ENCODE measurements around the gene RBBP8. TPM values are rescaled to one million over a fixed set of nuclear protein-coding genes. Genes with fewer than 3 reads are reported as not detected.

Gene RBBP8
- total RNA-seq, 1 donor from 2014 or later = 30.4 TPM

- Histone ChIP-seq H3K4me1 (no peaks in the 10 kb centered on the region), H3K27me3 (no peaks in the 10 kb centered on the region), H3K36me3 (peaks cover 31% of the 10 kb centered on the region), H3K4me3 (no peak overlapping the region), H3K9me3 (no peaks in the 10 kb centered on the region), H3K27ac (no peak overlapping the region)
- ATAC-seq (no peak), DNase-seq (no peak)
- no peak for TF ChIP-seq CTCF (IDR thresholded peaks at IDR 0.05)
- intact Hi-C loops (cut with DNase I) = no loop called here
These were observed 66.5 kb downstream of the RBBP8 start for GRCh38 chr18:22999647-23000046.

- H3K4me1 ChIP-seq = no peaks in the 10 kb centered on the region
- intact Hi-C loops (cut with DNase I) = no loop called here
- H3K4me3 ChIP-seq = no peak overlapping the region
- H3K9me3 ChIP-seq = no peaks in the 10 kb centered on the region
- no peak for TF ChIP-seq CTCF (IDR thresholded peaks at IDR 0.05)
- H3K27me3 ChIP-seq = no peaks in the 10 kb centered on the region
- DNase-seq (no peak), ATAC-seq (no peak)
- H3K36me3 ChIP-seq = peaks cover 25% of the 10 kb centered on the region
- H3K27ac ChIP-seq = no peak overlapping the region
These were observed 70.2 kb downstream of the RBBP8 start for GRCh38 chr18:23003289-23003688.

GRCh38 chr18:23012249-23012648 lies 79.1 kb downstream of the RBBP8 start:
- Histone ChIP-seq H3K27me3 (no peaks in the 10 kb centered on the region), H3K4me1 (no peaks in the 10 kb centered on the region), H3K9me3 (no peaks in the 10 kb centered on the region), H3K36me3 (peaks cover 9% of the 10 kb centered on the region), H3K27ac (no peak overlapping the region), H3K4me3 (no peak overlapping the region)
- no peak for DNase-seq
- no peak for ATAC-seq
- TF ChIP-seq CTCF (IDR thresholded peaks at IDR 0.05) = no peak
- intact Hi-C loops (cut with DNase I) = no loop called here

- H3K4me1 ChIP-seq = peaks cover 6% of the 10 kb centered on the region
- ATAC-seq (no peak), DNase-seq (no peak)
- H3K27ac ChIP-seq = no peak overlapping the region
- no peaks in the 10 kb centered on the region for H3K9me3 ChIP-seq
- peaks cover 44% of the 10 kb centered on the region for H3K36me3 ChIP-seq
- no peak overlapping the region for H3K4me3 ChIP-seq
- no peaks in the 10 kb centered on the region for H3K27me3 ChIP-seq
- intact Hi-C loops (cut with DNase I) = no loop called here
- TF ChIP-seq CTCF (IDR thresholded peaks at IDR 0.05) = no peak
These were observed 87.6 kb downstream of the RBBP8 start for GRCh38 chr18:23020555-23021294.

- Histone ChIP-seq H3K27ac (no peak overlapping the region), H3K4me1 (peaks cover 6% of the 10 kb centered on the region), H3K9me3 (no peaks in the 10 kb centered on the region), H3K27me3 (no peaks in the 10 kb centered on the region), H3K36me3 (peaks cover 44% of the 10 kb centered on the region), H3K4me3 (no peak overlapping the region)
- no peak for TF ChIP-seq CTCF (IDR thresholded peaks at IDR 0.05)
- intact Hi-C loops (cut with DNase I) = no loop called here
- DNase-seq (no peak), ATAC-seq (no peak)
These were observed 88.5 kb downstream of the RBBP8 start for GRCh38 chr18:23021623-23022022.
